Measurements from ENCODE around the gene DNAH6.

DNAH6 gene

DNA sequence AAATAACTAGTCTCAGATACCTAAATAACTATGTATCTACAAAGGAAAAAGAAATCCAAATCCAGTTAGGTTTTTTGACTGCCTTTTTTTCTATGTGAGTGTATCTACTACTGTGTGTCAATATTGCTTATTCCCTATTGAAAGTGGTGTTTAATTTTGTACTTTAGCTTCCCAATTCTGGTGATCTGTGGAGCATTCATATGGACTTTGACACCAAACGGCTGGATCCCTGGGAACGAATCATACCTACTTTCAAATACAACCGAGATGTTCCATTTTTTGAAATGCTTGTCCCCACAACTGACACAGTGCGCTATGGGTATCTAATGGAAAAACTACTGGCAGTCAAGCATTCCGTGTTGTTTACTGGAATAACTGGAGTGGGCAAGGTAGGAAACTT is 152.8 kb downstream of the DNAH6 start:
- Histone ChIP-seq H3K27ac (no peak overlapping the region), H3K4me3 (no peak overlapping the region)
- TF ChIP-seq, protein P1, sequence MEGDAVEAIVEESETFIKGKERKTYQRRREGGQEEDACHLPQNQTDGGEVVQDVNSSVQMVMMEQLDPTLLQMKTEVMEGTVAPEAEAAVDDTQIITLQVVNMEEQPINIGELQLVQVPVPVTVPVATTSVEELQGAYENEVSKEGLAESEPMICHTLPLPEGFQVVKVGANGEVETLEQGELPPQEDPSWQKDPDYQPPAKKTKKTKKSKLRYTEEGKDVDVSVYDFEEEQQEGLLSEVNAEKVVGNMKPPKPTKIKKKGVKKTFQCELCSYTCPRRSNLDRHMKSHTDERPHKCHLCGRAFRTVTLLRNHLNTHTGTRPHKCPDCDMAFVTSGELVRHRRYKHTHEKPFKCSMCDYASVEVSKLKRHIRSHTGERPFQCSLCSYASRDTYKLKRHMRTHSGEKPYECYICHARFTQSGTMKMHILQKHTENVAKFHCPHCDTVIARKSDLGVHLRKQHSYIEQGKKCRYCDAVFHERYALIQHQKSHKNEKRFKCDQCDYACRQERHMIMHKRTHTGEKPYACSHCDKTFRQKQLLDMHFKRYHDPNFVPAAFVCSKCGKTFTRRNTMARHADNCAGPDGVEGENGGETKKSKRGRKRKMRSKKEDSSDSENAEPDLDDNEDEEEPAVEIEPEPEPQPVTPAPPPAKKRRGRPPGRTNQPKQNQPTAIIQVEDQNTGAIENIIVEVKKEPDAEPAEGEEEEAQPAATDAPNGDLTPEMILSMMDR (IDR thresholded peaks at IDR 0.05) = no peak
- no peak for DNase-seq (ENCODE audit: low spot score)

GRCh38 chr2:84674099-84674498 is 157.8 kb downstream of the DNAH6 start:
- no peak for DNase-seq (ENCODE audit: low spot score)
- TF ChIP-seq, protein P1 (IDR thresholded peaks at IDR 0.05) = no peak
- no peak overlapping the region for H3K4me3 ChIP-seq
- H3K27ac ChIP-seq = no peak overlapping the region

DNA sequence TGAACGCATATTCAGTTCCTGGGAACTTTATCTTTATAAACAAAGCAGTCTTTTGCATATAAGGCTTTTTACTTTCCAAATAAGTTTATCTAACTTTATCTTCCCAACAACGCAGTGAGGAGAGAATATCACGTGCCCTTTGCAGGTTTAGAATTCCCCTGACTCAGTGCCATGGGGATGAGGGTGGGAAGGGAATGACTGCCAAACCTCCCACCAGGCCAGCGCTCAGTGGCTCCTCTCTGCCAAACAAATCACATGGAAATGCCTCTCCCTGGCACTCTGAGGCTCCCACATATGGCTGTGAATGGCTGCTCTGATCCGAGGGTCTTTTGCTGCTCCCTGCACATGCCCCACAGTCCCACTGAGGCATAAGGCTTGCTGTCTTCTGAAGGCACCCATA is 158.3 kb downstream of the DNAH6 start:
- H3K4me3 ChIP-seq = no peak overlapping the region
- TF ChIP-seq, protein P1 (IDR thresholded peaks at IDR 0.05) = no peak
- no peak for DNase-seq (ENCODE audit: low spot score)
- H3K27ac ChIP-seq = no peak overlapping the region

GRCh38 chr2:84676295-84676694 is 160.0 kb downstream of the DNAH6 start:
- Histone ChIP-seq H3K4me3 (no peak overlapping the region), H3K27ac (no peak overlapping the region)
- TF ChIP-seq, protein P1 (IDR thresholded peaks at IDR 0.05) = no peak
- no peak for DNase-seq (ENCODE audit: low spot score)

GRCh38 chr2:84678214-84678613 is 161.9 kb downstream of the DNAH6 start:
- H3K4me3 ChIP-seq = no peak overlapping the region
- H3K27ac ChIP-seq = no peak overlapping the region
- no peak for DNase-seq (ENCODE audit: low spot score)
- TF ChIP-seq, protein P1 (IDR thresholded peaks at IDR 0.05) = no peak

GRCh38 chr2:84686783-84687476 is 170.6 kb downstream of the DNAH6 start:
- H3K27ac ChIP-seq = no peak overlapping the region
- no peak for DNase-seq (ENCODE audit: low spot score)
- no peak overlapping the region for H3K4me3 ChIP-seq
- TF ChIP-seq, protein P1 (IDR thresholded peaks at IDR 0.05) = no peak

DNA sequence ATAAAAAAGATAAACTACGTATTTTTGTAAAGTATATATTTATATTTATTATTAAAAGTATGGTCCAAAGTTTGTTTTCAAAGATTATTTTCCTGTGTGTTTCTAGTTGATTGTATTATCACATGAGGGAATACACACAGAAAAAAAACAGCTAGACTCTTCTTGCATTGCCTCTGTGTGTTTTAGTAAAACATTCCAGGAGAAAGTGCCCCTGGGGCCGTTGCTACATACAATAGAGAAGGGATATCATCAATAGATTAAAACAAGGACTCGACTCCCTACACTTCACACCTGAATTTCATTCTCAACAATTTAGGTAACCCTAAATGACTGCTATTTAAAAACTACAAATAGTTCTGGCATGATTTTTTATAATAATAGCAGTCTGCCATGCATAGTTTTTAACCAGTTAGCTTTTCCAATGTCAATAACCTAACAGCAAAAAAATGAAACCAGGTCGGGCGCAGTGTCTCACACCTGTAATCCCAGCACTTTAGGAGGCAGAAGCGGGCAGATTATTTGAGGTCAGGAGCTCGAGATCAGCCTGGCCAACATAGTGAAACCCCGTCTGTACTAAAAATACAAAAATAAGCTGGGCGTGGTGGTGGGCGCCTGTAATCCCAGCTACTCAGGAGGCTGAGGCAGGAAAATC is 171.3 kb downstream of the DNAH6 start:
- no peak for DNase-seq (ENCODE audit: low spot score)
- TF ChIP-seq, protein P1 (IDR thresholded peaks at IDR 0.05) = no peak
- H3K4me3 ChIP-seq = no peak overlapping the region
- no peak overlapping the region for H3K27ac ChIP-seq

All from coronary artery (tissue), 2 donors.